ENCODE measurements around the gene TNN. TPM values are rescaled to one million over a fixed set of nuclear protein-coding genes. Genes with fewer than 3 reads are reported as not detected.

Gene TNN
- total RNA-seq, 1 experiment from 2014 or later: 0.11 TPM

DNA sequence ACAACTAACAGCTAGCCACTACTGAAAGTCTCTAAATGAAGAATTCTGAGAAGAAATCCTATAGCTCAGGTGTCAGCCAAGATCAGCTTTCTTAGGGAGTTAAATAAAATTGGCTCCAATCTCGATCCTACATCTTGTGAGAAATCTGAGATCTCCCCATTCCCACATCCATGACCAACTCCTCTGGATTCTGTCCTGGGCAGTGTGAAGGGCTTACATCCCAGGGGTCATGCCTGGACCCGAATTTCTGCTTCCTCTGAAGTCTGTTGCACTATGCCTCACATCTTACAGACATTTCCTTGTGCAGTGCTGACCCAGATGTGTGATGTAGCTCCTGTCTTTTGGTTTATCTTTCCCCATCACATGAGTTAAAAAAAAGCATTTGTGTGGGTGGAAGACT, 4.8 kb upstream of the TNN start:
- no peak overlapping the region for H3K4me2 ChIP-seq (ENCODE audit: insufficient read depth, insufficient read length, low read length)
- H4K8ac ChIP-seq (replicated peaks; ENCODE audit: insufficient read length, low read depth, low read length): no peak overlapping the region
- no peak overlapping the region for H3K56ac ChIP-seq (ENCODE audit: insufficient read length, low read depth, low read length)
- no peaks in the 10 kb centered on the region; the same call in 1 of the 2 replicates for H3K27me3 Mint-ChIP-seq (ENCODE audit: low read depth)
- H2AK5ac ChIP-seq (ENCODE audit: insufficient read length, low read length): no peak overlapping the region
- peaks cover 0 to 2% of the 10 kb centered on the region in 2 experiments; a peak in 1 of 5 replicates for H3K9me3 Mint-ChIP-seq
- H3K23me2 ChIP-seq (ENCODE audit: insufficient read length, low read depth, low read length, poor library complexity, severe bottlenecking): no peaks in the 10 kb centered on the region
- H3K4me1 ChIP-seq (ENCODE audit: insufficient read depth, low read length): no peaks in the 10 kb centered on the region
- no peak overlapping the region for H3K4ac ChIP-seq (ENCODE audit: low read depth, low read length)
- H3K9me3 ChIP-seq (ENCODE audit: control insufficient read depth, low read depth, low read length): no peaks in the 10 kb centered on the region
- no peak overlapping the region for H3T11ph ChIP-seq (ENCODE audit: low read length)
- H2BK20ac ChIP-seq (ENCODE audit: low read depth, low read length, poor library complexity, severe bottlenecking): no peak overlapping the region
- DNase-seq: no peak
- no peaks in the 10 kb centered on the region for H3K79me2 ChIP-seq (ENCODE audit: insufficient read depth, low read length)
- no peak overlapping the region for H3K14ac ChIP-seq (ENCODE audit: insufficient read depth, low read length)
- H3K9ac ChIP-seq (ENCODE audit: extremely low read depth, insufficient read length, low read length): no peak overlapping the region
- H4K5ac ChIP-seq (ENCODE audit: insufficient read length, low read depth, low read length): no peak overlapping the region
- no peaks in the 10 kb centered on the region for H3K36me3 Mint-ChIP-seq (ENCODE audit: insufficient read depth in 1 of 3, low read depth in 3 of 3)
- H2BK15ac ChIP-seq (ENCODE audit: low read depth, low read length): no peak overlapping the region
- no peak overlapping the region for H3K18ac ChIP-seq (ENCODE audit: insufficient read length, low read depth, low read length)
- TF ChIP-seq, protein P1, sequence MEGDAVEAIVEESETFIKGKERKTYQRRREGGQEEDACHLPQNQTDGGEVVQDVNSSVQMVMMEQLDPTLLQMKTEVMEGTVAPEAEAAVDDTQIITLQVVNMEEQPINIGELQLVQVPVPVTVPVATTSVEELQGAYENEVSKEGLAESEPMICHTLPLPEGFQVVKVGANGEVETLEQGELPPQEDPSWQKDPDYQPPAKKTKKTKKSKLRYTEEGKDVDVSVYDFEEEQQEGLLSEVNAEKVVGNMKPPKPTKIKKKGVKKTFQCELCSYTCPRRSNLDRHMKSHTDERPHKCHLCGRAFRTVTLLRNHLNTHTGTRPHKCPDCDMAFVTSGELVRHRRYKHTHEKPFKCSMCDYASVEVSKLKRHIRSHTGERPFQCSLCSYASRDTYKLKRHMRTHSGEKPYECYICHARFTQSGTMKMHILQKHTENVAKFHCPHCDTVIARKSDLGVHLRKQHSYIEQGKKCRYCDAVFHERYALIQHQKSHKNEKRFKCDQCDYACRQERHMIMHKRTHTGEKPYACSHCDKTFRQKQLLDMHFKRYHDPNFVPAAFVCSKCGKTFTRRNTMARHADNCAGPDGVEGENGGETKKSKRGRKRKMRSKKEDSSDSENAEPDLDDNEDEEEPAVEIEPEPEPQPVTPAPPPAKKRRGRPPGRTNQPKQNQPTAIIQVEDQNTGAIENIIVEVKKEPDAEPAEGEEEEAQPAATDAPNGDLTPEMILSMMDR (conservative IDR thresholded peaks at IDR 0.05): no peak
- H3K27ac Mint-ChIP-seq: no peak overlapping the region
- no peak overlapping the region for H2BK120ac ChIP-seq (ENCODE audit: low read depth, low read length, poor library complexity, severe bottlenecking)
- no peak overlapping the region for H2BK5ac ChIP-seq (ENCODE audit: insufficient read length, low read length)
- WGBS (ENCODE audit: extremely low coverage, insufficient read length, low lambda C conversion rate): no CpG with 5 or more reads among the region's 2 CpGs
- H2BK12ac ChIP-seq (ENCODE audit: insufficient read length, low read depth, low read length): no peak overlapping the region
- H3K27me3 ChIP-seq (ENCODE audit: insufficient read depth, low read length): no peaks in the 10 kb centered on the region
- no peak overlapping the region for H4K91ac ChIP-seq (ENCODE audit: insufficient read length, low read depth, low read length)
- no peak overlapping the region for H3K27ac ChIP-seq (ENCODE audit: insufficient read length, low read depth, low read length)
- no peak overlapping the region for H2AFZ ChIP-seq (ENCODE audit: low read length)
- H3K79me1 ChIP-seq (ENCODE audit: insufficient read depth, low read depth, low read length, poor library complexity, severe bottlenecking): no peaks in the 10 kb centered on the region
- no peaks in the 10 kb centered on the region for H4K20me1 ChIP-seq (ENCODE audit: control insufficient read depth, insufficient read depth, insufficient read length)
- H3K23ac ChIP-seq (ENCODE audit: insufficient read length, low read depth, low read length): no peak overlapping the region
- peaks cover 6 to 7% of the 10 kb centered on the region in 2 experiments for H3K4me1 Mint-ChIP-seq
- no peak overlapping the region for H3K4me3 Mint-ChIP-seq
